H1 (cell line): ENCODE results near the gene TCEA3. TPM values are rescaled to one million over a fixed set of nuclear protein-coding genes. Genes with fewer than 3 reads are reported as not detected.

Experiments used
- CTCF ChIA-PET: fragments of 300-600 bp; sonication (Branson Sonifier 250); formaldehyde crosslinking; loops from one replicate; lab custom pipeline; 2021; ENCODE audit not compliant: partially characterized antibody; lab: Charles Lee
- POLR2A ChIA-PET: fragments of 300-600 bp; sonication (Branson Sonifier 250); formaldehyde crosslinking; loops from one replicate; lab custom pipeline; 2021; ENCODE audit warnings: inconsistent platforms; ENCODE audit not compliant: partially characterized antibody; lab: Charles Lee
- DNase-seq, 2 experiments: peaks; one replicate each; pipeline versions ENCODE4 v3.0.0 to v3.0.0-alpha.2; 2010 to 2022; ENCODE audit warnings: low spot score in 2 of 2, low read depth in 1 of 2, mixed read lengths in 1 of 2
- FAIRE-seq: peaks from 2 replicates; lab custom pipeline; 2011; peaks lifted over from hg19 to GRCh38; lab: Jason Lieb, UNC
- H2AFZ ChIP-seq: 2 replicates; pipeline ENCODE4 v1.8.1; 2012; ENCODE audit warnings: low read length, inconsistent platforms
- H2AK5ac ChIP-seq: 2 replicates; pipeline ENCODE4 v1.6.1; 2013; ENCODE audit warnings: low read depth, low read length
- H2BK120ac ChIP-seq: replicated peaks from 2 replicates; pipeline ENCODE3; 2013; ENCODE audit warnings: low read depth, low read length, inconsistent platforms
- H2BK12ac ChIP-seq: 2 replicates; pipeline ENCODE4 v1.6.1; 2013; ENCODE audit warnings: low read depth, low read length
- H2BK15ac ChIP-seq: 2 replicates; pipeline ENCODE4 v1.6.1; 2013; ENCODE audit warnings: low read length
- H2BK20ac ChIP-seq: 2 replicates; pipeline ENCODE4 v1.6.1; 2013; ENCODE audit warnings: low read length
- H2BK5ac ChIP-seq: 2 replicates; pipeline ENCODE4 v1.6.1; 2013; ENCODE audit warnings: low read depth, low read length
- H3K14ac ChIP-seq: 2 replicates; pipeline ENCODE4 v1.6.1; 2013; ENCODE audit warnings: inconsistent platforms; ENCODE audit not compliant: insufficient read length
- H3K18ac ChIP-seq: 2 replicates; pipeline ENCODE4 v1.6.1; 2013; ENCODE audit warnings: low read length; ENCODE audit errors: extremely low read depth
- H3K23ac ChIP-seq: 2 replicates; pipeline ENCODE4 v1.6.1; 2013; ENCODE audit warnings: inconsistent platforms; ENCODE audit not compliant: insufficient read length
- H3K23me2 ChIP-seq: 2 replicates; pipeline ENCODE4 v1.6.1; 2013; ENCODE audit warnings: low read depth, low read length
- H3K27ac ChIP-seq: 2 replicates; pipeline ENCODE4 v1.6.1; 2011; ENCODE audit warnings: low read depth, low read length, inconsistent platforms
- H3K27me3 ChIP-seq, 4 experiments: replicated peaks in 1 of 4; 1 replicate in 1 of 4; 2 replicates in 3 of 4; pipeline versions ENCODE4 v1.6.1 to v1.8.1; 2011 to 2013; ENCODE audit warnings: low read length in 3 of 4, mild to moderate bottlenecking in 3 of 4, inconsistent platforms in 2 of 4, mixed read lengths in 2 of 4, moderate library complexity in 1 of 4; ENCODE audit not compliant: control insufficient read depth in 3 of 4, insufficient read depth in 3 of 4; ENCODE audit errors: extremely low read depth in 1 of 4
- H3K36me3 ChIP-seq, 4 experiments: 2 replicates each; pipeline versions ENCODE4 v1.6.1 to v1.8.1; 2011 to 2013; ENCODE audit warnings: mild to moderate bottlenecking in 4 of 4, low read length in 3 of 4, moderate library complexity in 2 of 4, control low read depth in 1 of 4, inconsistent platforms in 1 of 4; ENCODE audit not compliant: insufficient read depth in 4 of 4, control insufficient read depth in 2 of 4
- H3K4ac ChIP-seq: replicated peaks from 2 replicates; pipeline ENCODE3; 2013; ENCODE audit warnings: low read length, low read depth, mixed read lengths, inconsistent platforms; ENCODE audit not compliant: insufficient read length
- H3K4me1 ChIP-seq, 4 experiments: replicated peaks in 1 of 4; 1 replicate in 1 of 4; 2 replicates in 3 of 4; pipeline versions ENCODE4 v1.6.1 to v1.8.1; 2011 to 2013; ENCODE audit warnings: low read length in 3 of 4, inconsistent platforms in 2 of 4, mixed read lengths in 1 of 4; ENCODE audit not compliant: insufficient read depth in 4 of 4, control insufficient read depth in 3 of 4
- H3K4me2 ChIP-seq, 2 experiments: 2 replicates each; pipeline versions ENCODE4 v1.6.1 to v1.8.1; 2011 to 2013; ENCODE audit warnings: low read depth in 2 of 2, low read length in 2 of 2, control low read depth in 1 of 2, inconsistent platforms in 1 of 2, mild to moderate bottlenecking in 1 of 2; ENCODE audit not compliant: insufficient read depth in 1 of 2
- H3K4me3 ChIP-seq, 4 experiments: fragments of 200-600, 300-600 bp in 1 of 4; sonication (generic), shearing (Covaris generic), sonication (Bioruptor Twin) in 1 of 4; 2 replicates each; pipeline versions ENCODE4 v1.5.1 to v1.8.1; 2011 to 2016; ENCODE audit warnings: low read length in 4 of 4, low read depth in 3 of 4, control low read depth in 2 of 4, inconsistent platforms in 2 of 4, mild to moderate bottlenecking in 2 of 4, mixed read lengths in 1 of 4, moderate library complexity in 1 of 4; ENCODE audit not compliant: insufficient read depth in 2 of 4; ENCODE audit errors: extremely low read depth in 1 of 4
- H3K56ac ChIP-seq: replicated peaks from 2 replicates; pipeline ENCODE3; 2013; ENCODE audit warnings: low read depth, mild to moderate bottlenecking, mixed read lengths, low read length, inconsistent platforms; ENCODE audit not compliant: insufficient read length
- H3K79me1 ChIP-seq: 2 replicates; pipeline ENCODE4 v1.6.1; 2013; ENCODE audit warnings: low read depth, low read length, control low read depth
- H3K79me2 ChIP-seq, 2 experiments: 2 replicates each; pipeline versions ENCODE4 v1.6.1 to v1.8.1; 2012 to 2013; ENCODE audit warnings: low read length in 2 of 2, mild to moderate bottlenecking in 2 of 2, inconsistent platforms in 1 of 2; ENCODE audit not compliant: insufficient read depth in 2 of 2, control insufficient read depth in 1 of 2
- H3K9ac ChIP-seq, 4 experiments: replicated peaks in 1 of 4; 1 replicate in 1 of 4; 2 replicates in 3 of 4; pipeline versions ENCODE4 v1.6.1 to v1.8.1; 2011 to 2013; ENCODE audit warnings: low read depth in 3 of 4, low read length in 3 of 4, control low read depth in 2 of 4, mild to moderate bottlenecking in 2 of 4, moderate library complexity in 2 of 4, inconsistent platforms in 1 of 4; ENCODE audit errors: extremely low read depth in 1 of 4
- H3K9me3 ChIP-seq, 2 experiments: 2 replicates each; pipeline versions ENCODE4 v1.6.1 to v1.8.1; 2012 to 2013; ENCODE audit warnings: mild to moderate bottlenecking in 2 of 2, moderate library complexity in 2 of 2, control low read depth in 1 of 2, inconsistent platforms in 1 of 2, low read depth in 1 of 2, low read length in 1 of 2, mixed read lengths in 1 of 2; ENCODE audit not compliant: insufficient read depth in 2 of 2
- H4K20me1 ChIP-seq, 2 experiments: replicated peaks in 1 of 2; 2 replicates each; pipeline versions ENCODE3 to v1.8.1; 2011 to 2013; ENCODE audit warnings: inconsistent platforms in 2 of 2, low read length in 2 of 2, mild to moderate bottlenecking in 1 of 2; ENCODE audit not compliant: insufficient read depth in 2 of 2, control insufficient read depth in 1 of 2
- H4K5ac ChIP-seq: 2 replicates; pipeline ENCODE4 v1.6.1; 2013; ENCODE audit warnings: low read length, low read depth, mixed read lengths, inconsistent platforms; ENCODE audit not compliant: insufficient read length
- H4K8ac ChIP-seq: 2 replicates; pipeline ENCODE4 v1.8.0; 2013; ENCODE audit warnings: mild to moderate bottlenecking, moderate library complexity, low read length, inconsistent platforms; ENCODE audit not compliant: insufficient read depth; ENCODE audit errors: extremely low read depth
- H4K91ac ChIP-seq: replicated peaks from 2 replicates; pipeline ENCODE3; 2013; ENCODE audit warnings: low read length, mixed read lengths, inconsistent platforms; ENCODE audit not compliant: insufficient read length
- SAP30 ChIP-seq: fragments of 300-600 bp; sonication (generic); IDR thresholded peaks from 2 replicates; pipeline ENCODE4 v1.7.1; 2012; ENCODE audit warnings: low read length, moderate library complexity, mild to moderate bottlenecking, inconsistent platforms; ENCODE audit not compliant: insufficient read depth, insufficient replicate concordance
- WGBS, 2 experiments: shearing (Covaris generic) in 1 of 2; methylation state at CpG; one replicate each; pipeline versions ENCODE4 v1.1.6 to v1.1.7; 2013 to 2015; ENCODE audit warnings: low lambda C conversion rate in 2 of 2, mixed read lengths in 2 of 2, inconsistent platforms in 1 of 2, low coverage in 1 of 2, missing lambda C conversion rate in 1 of 2; ENCODE audit not compliant: insufficient replicate concordance in 2 of 2, insufficient coverage in 1 of 2, insufficient read length in 1 of 2; ENCODE audit errors: extremely low coverage in 1 of 2, missing lambda C conversion rate in 1 of 2; 5-methylcytosine and 5-hydroxymethylcytosine counted together
- polyA plus RNA-seq, 7 experiments: library from polyadenylated mRNA; depleted of rRNA in 3 of 7; stranded (reverse) in 5 of 7; unstranded in 2 of 7; fragments of >200 nt in 5 of 7; fragments of 200-250 nt in 2 of 7; gene quantifications; 1 replicate in 5 of 7; 2 replicates in 1 of 7; 4 replicates in 1 of 7; pipeline versions ENCODE4 v1.2.1 to v1.2.3, GENCODE V29; 2011 to 2013; ENCODE audit warnings: missing spikeins in 2 of 7, mixed read lengths in 2 of 7
- total RNA-seq: library from RNA; stranded (reverse); fragmentation: NEBNext Ultra II Directional; extraction: Animal tissue kit (Norgen Biotek cat#: 25700); gene quantifications from 2 replicates; pipeline ENCODE4 v1.2.1, GENCODE V29; 2021

Gene TCEA3
- total and polyA plus RNA-seq, 2 of the 8 experiments (the other 6 are each of a cell fraction or from before 2014, with no cell fraction given) = 0.08 TPM; not detected in 1

DNA sequence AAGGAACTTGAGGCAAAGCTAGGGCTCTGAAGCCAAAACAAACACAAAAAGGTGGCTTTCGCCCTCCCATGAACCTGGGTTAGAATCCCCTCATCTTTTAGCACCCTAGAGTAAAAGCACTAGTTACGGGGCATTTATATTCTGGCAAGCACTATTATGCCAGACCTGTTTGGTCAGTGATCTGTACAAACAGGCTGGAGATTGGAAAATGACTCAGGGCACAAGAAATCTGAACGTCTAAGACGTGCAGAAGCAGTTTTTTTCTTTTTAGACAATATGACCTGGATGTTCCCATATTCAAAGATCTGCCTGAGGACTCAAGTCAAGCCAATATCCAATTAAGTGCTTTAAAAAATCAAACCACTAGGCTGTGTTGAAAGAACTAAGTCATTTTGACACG, 58.0 kb downstream of the TCEA3 start:
- 83% methylated on average over 5 of the region's 5 CpGs; no CpG with 5 or more reads in 1 of the 2 experiments for WGBS, 2 experiments
- peaks cover 0 to 14% (median 7%) of the 10 kb centered on the region in 4 experiments; a peak in 4 of 8 replicates for H3K36me3 ChIP-seq
- no peak for DNase-seq
- no peak overlapping the region for H3K9ac ChIP-seq
- H4K8ac ChIP-seq = no peak overlapping the region
- peaks cover 2 to 8% (median 4%) of the 10 kb centered on the region in 4 experiments; a peak in 6 of 7 replicates for H3K4me1 ChIP-seq
- no peak overlapping the region for H3K23ac ChIP-seq
- H3K18ac ChIP-seq = no peak overlapping the region
- H3K27ac ChIP-seq = no peak overlapping the region
- H3K56ac ChIP-seq = no peak overlapping the region
- H4K5ac ChIP-seq = no peak overlapping the region
- H2BK12ac ChIP-seq = no peak overlapping the region
- H3K23me2 ChIP-seq = peaks cover 10% of the 10 kb centered on the region
- H2BK20ac ChIP-seq = no peak overlapping the region
- H4K20me1 ChIP-seq = peaks cover 4 to 7% of the 10 kb centered on the region in 2 experiments
- H3K4me3 ChIP-seq = no peak overlapping the region
- ChIA-PET CTCF (no interaction called here), POLR2A (interaction anchor here (1.2 to 2.5 kb wide), 2 partner anchors 9 to 22 kb away, joined by 3 to 17 read pairs; partner anchors contain the start of gene HNRNPR)
- no peak for FAIRE-seq
- H2AK5ac ChIP-seq = no peak overlapping the region
- H2BK15ac ChIP-seq = no peak overlapping the region
- H3K79me2 ChIP-seq = no peaks in the 10 kb centered on the region
- peaks cover 44 to 79% (median 64%) of the 10 kb centered on the region in 4 experiments for H3K27me3 ChIP-seq
- no peak overlapping the region for H2BK5ac ChIP-seq
- no peaks in the 10 kb centered on the region for H3K79me1 ChIP-seq
- no peak overlapping the region for H2BK120ac ChIP-seq
- no peak overlapping the region for H3K4ac ChIP-seq
- no peak overlapping the region for H2AFZ ChIP-seq
- H3K9me3 ChIP-seq = peaks cover 18 to 33% of the 10 kb centered on the region in 2 experiments
- H4K91ac ChIP-seq = no peak overlapping the region
- no peak overlapping the region for H3K14ac ChIP-seq
- H3K4me2 ChIP-seq = no peak overlapping the region
- no peak for TF ChIP-seq SAP30
